ENCODE results near the gene HIGD1B.

HIGD1B gene

GRCh38 chr17:44840274-44840673, 7.4 kb upstream of the HIGD1B start:
- no peak for DNase-seq

DNA sequence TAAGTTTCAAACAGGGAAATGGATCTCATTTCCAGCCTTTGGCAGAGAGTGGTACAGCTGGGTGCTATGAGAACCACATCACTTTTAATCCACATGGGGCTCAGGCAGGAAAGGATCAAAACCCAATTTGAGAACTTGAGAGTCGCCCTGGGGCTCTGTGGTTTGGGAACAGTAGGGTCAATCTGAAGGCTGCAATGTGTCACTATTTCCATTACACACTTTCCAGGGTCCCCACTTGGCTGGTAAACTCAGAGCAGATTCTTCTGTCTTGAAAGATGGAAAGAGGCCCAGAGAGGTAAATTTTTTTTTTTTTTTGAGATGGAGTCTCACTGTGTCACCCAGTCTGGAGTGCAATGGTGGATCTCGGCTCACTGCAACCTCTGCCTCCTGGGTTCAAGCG, 6.7 kb upstream of the HIGD1B start:
- no peak for DNase-seq

DNA sequence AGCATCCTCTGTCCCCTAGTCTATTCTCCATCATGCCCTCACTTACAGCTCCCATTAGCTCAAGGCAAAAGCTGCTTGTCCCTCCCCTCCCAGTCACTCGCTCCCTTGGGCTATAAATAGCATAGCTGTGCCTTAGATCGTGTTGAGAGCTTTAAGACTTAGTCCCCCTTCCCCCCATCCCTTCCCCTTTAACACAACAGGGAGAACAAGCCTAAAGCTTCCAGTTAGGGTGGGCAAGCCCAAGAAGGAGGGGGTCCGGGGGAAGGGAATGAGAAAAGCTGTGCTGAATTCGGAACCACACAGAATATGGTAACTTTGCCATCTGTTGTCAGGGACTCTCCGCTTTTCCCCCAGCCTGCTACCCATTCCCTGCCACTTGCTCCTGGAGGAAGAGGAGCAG, 4.9 kb upstream of the HIGD1B start:
- no peak for DNase-seq

DNA sequence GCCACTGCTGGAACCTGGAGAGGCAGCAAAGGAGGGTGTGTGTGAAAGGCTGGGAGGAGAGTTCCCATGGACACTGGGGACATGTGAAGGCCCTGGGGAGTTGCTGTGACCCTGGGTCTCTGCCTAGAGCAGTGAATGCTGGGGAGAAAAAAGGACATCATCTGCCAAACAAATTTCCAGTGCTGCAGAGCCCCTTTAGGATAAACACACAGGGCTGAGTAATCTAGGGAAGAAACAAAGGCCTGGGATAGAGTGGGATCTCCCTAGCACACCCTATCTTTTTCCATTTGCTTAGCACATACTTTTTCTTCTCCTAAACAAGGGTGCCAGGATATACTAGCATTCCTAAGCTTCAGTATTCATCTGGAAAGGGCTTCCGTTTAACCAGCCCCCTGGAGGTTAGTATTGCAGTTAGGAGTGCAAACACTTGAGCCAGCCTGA, 3.3 kb upstream of the HIGD1B start:
- no peak for DNase-seq

GRCh38 chr17:44846206-44846605, 1.5 kb upstream of the HIGD1B start:
- no peak for DNase-seq

DNA sequence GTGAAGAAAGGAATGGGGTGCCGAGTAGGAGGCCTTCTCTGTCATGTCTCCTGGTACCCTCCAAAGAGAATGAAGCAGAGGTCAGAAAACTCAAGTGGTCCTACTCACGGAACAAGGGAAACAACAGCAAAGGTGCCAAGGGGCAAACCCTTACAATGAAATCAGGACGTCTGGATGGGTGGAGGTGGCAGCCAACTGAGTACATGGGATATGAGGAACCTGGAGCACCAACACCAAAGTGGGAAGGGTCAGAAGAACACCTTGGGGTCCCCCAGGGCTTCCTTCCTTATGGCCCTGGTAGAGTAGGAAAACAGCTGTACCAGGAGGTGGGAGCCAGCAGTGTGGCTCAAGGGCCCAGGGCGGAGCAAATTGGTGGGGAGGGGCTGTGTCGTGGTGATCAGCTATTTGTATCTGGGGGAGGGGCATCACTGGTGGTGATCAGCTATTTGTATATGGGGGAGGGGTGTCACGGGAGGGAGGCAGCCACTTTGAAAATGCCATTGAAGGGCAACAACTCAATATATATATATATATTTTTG, 643 bp downstream of the HIGD1B start:
- no peak for DNase-seq

GRCh38 chr17:44848961-44849489, 1.3 kb downstream of the HIGD1B start:
- DNase-seq = no peak

GRCh38 chr17:44850025-44850424, 2.3 kb downstream of the HIGD1B start:
- DNase-seq = no peak

- no peak for DNase-seq
These were observed 2.9 kb downstream of the HIGD1B start for GRCh38 chr17:44850612-44851011.

GRCh38 chr17:44854192-44854591, 6.5 kb downstream of the HIGD1B start:
- no peak for DNase-seq

GRCh38 chr17:44859701-44860100, 12.0 kb downstream of the HIGD1B start:
- DNase-seq = no peak

DNA sequence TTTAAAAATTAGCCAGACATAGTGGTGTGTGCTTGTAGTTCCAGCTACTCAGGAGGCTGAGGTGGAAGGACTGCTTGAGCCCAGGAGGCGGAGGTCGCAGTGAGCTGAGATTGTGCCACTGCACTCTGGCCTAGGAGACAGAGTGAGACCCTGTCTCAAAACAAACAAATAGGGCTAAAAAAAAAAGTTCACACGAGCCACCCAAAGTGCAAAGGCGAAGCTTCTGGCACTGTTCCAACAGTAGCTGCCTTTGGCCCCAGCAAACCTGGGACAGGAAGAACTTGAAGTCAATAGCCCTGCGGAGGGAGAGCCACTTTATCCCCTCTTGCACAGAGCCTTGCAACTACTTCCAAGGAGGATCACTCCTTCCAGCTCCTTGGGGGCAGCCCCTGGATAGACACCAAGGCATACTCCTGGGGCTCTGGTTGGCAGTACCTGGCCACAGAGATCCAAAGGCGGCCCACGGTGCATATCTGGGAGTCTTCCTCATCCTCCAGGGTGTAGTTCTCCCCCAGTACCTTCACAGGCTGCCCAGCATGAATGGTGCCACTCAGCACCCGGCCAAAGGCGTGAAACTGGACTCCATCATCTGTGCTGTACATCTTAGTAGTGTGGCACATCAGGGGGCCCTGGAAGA, 14.7 kb downstream of the HIGD1B start:
- no peak for DNase-seq

DNA sequence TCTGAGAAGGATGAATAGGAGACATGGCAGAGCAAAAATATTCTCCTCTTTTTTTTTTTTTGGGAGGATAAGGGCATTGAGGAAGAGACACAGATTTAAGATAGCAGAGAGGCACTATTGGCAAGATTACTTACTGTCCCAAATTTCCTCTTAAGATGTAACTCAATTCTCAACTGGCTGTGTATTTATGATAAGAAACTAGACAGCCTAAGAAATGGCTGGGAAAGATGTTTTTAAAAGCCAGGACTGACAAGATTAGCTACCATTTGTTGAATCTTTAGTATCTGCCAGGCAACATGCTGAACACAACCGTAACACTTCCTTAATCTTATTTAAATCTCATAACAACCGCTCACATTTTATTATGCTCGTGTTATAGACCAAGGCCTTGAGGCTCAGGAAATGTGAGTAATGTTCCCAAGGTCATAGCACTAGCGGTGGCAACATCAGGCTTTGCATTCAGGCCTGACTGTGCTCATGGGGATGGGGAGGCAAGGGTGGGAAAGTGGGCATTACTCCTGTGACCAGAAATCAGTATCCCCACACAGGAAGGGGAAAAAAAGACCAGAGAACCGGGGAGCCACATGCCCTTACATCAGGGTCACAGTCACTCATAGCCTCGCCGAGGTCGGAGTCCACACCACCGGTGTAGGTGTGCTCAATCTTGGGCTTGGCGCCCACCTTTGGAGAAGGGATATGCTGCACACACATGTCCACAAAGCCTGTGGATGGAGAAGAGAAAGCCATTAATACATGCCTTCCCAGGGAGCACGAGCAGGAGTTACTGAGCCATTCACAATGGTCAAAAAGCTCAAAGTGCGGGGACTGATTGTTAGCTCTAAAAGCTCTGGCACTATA, 15.6 kb downstream of the HIGD1B start:
- DNase-seq = no peak

- no peak for DNase-seq
These were observed 17.1 kb downstream of the HIGD1B start for GRCh38 chr17:44864831-44865230.

DNA sequence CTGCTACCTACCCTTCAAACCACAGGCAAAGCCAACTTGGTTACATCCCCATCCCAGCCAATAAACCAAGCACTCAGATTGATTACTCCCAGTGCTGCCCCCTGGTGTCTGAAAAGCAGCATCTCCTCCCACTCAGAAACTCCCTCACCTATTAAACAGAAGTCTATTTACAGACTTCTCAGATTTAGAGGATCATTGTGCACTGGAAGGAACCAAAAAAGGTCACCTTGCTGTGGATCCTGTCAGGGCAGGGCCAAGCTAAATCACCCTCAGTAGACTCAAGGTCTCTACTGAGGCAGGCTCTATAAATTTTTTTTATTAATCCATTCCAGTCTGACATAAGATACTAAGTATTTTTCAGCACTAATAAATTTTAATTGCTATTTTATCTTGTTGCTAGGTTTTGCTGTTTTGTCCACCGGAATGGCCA, 17.6 kb downstream of the HIGD1B start:
- peak; percentile 17 for DNase-seq

DNA sequence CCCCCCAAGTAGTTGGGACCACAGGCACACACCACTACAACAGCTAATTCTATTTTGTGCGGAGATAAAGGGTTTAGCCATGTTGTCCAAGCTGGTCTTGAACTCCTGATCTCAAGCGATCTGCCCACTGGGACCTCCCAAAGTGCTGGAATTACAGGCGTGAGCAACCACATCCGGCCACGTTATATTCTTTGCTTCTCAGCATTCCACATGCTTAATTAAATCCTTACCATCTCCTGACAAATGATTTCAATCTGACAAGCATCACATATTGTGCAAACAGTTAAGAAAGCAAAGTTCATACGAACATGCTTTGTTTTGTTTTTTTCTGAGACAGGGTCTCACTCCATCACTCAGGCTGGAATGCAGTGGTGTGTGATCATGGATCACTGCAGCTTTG, 18.2 kb downstream of the HIGD1B start:
- DNase-seq = no peak

DNA sequence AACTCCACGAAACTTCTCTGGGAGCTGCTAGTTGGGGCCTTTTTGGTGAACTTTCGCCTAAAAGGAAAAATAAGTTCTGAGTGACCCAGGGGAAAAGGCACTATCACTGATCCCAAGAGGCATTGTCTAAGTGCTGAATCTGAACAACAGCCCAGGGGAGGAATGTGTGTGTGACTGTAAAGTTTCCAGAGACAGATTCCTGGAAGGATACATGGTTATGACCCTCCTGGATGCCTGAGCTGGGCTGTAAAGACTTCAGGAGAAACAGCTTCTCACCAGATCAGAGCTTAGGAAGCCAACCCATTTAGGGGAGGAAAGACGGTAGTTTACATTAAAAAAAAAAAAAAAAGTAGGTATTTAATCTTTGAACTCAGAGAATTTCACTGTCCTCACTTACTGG, 20.2 kb downstream of the HIGD1B start:
- DNase-seq = no peak

- no peak for DNase-seq
These were observed 23.9 kb downstream of the HIGD1B start for GRCh38 chr17:44871556-44871955.

DNA sequence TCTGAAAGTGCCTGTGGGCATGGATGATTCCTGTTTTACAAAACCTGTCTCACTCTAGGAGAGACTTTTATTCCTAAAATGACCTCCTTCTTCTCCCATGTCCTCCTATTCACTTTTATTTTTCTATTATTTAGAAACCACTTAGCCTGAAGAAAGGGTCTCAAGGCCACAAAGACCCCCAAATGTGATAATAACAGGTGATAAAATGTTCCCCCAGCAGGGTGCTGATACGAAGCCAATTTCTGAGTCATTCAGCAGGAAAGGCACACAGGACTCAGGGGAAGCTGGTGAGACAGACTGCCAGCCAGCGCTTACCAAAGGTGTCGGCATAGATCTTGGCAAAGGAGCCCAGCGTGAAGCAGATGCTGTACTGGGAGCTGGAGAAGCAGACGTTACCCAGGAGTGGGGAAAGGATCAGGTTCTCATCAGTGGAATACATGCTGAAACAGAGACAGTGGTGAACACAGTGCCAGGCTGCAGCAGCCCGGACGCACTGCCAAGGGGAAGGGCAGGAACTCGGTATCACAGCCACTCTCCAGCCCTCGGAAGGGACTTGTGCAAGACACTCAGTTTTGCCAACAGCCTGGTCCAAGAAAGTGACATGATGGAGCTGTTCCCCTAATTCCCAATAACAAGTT, 24.6 kb downstream of the HIGD1B start:
- no peak for DNase-seq

GRCh38 chr17:44875761-44876160, 28.1 kb downstream of the HIGD1B start:
- DNase-seq = no peak

- DNase-seq = no peak
These were observed 29.4 kb downstream of the HIGD1B start for GRCh38 chr17:44877121-44877520.

DNA sequence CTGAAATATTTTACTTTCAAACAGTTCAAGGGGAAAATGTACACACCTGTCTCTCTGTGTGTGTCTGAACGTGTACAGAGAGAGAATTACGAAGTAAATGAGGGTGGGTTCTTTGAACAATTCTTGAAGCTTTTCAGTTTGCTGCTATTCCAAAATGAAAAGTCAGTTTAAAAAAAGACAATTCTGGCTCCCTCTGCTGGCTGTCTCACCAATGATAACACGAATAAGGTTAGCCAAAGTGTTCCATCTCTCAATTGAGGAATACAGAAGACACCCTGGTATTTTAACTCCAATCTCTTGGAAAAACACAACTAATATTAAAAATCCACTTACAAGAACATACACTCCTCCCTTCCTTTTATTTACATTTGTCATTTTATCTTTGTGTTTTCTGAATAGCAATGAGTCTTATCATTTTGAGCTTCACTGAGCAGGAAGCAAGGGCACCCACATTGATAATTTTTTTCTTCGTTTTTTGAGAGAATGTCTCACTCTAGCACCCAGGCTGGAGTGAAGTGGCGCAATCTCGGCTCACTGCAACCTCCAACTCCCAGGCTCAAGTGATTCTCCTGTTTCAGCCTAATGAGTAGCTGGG, 31.0 kb downstream of the HIGD1B start:
- no peak for DNase-seq

GRCh38 chr17:44879376-44879775, 31.7 kb downstream of the HIGD1B start:
- DNase-seq = no peak

All from GDM1 (cell line).